Right ventricle myocardium superior (tissue), 1 donor: Measurements from ENCODE around the gene KCTD11. TPM values are rescaled to one million over a fixed set of nuclear protein-coding genes. Genes with fewer than 3 reads are reported as not detected.

Source experiments
- ATAC-seq: fragments of 200-7000 bp; cut with Tn5 transposase; one replicate; pipeline ENCODE4 v1.9.1; 2020; ENCODE audit warnings: mild to moderate bottlenecking; ENCODE audit not compliant: poor library complexity
- DNase-seq: peaks from one replicate; pipeline ENCODE4 v3.0.0-alpha.2; 2020
- intact Hi-C: fragments of 100-400 bp; cut with DNase I; formaldehyde crosslinking; loops from one replicate; pipeline ENCODE4 v1.11.2; 2022
- long read RNA-seq: library from polyadenylated mRNA; unstranded; transcript quantifications from one replicate; pipeline ENCODE4 v2.0.0, GENCODE V29; 2021
- total RNA-seq: library from RNA; stranded (reverse); fragmentation: NEBNext Ultra II Directional; extraction: Animal tissue kit (Norgen Biotek cat#: 25700); gene quantifications from one replicate; pipeline ENCODE4 v1.2.1, GENCODE V29; 2021
- donor health status: DM: no; HTN: yes; CAD: no; lungs with severe emphysema.

KCTD11 gene
- total RNA-seq: 4.4 TPM
- long read RNA-seq, transcript KCTD11-201 (1 exons, 2,783 nt): major isoform, 16 of 17 reads
- long read RNA-seq, partial matches to known transcripts: 0 of 17 reads
- long read RNA-seq, other reads (novel, unspliced or antisense): 0 of 17 reads

DNA sequence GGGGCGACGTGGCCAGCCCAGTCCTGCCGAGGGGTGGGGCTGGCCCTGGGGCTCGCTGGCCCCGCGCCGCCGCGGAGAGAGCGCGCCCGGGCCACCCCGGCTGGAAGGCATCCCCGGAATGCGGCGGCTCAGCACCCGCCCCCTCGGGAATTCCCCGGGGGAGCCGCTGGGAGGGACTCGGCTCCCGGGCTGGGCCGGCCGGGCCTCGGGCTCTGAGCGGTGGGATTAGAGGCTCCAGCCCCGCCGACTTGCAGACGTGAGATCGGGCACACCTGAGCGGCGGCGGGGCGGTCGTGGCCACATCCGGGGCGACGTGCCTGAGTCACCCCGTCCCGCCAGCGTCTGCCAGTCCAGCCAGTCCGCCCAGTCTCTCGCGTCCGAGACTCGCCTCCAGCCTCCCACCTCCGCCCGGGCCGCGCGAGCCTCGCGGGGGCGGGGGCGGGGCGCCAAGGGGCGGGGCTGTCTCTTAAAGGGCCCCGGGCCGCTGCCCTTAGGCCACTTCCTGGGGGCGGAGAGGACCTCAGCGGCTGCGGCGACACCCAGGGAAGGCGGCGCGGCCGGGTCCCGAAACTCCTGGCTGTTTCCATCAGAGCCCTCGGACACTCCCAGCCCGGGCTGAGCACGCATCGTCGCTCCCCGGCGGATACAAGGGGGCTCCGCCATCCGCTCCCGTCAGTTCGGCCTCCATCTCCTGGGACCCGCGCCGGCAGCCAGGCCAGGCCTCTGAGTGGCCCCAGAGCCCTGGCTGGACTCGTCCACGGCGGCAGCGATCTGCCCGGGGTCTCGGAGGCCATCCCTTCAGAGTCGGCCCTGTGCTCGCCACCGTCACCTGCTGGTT lies at the start of gene KCTD11:
KCTD11 (plus strand) TSS at position 498 of the 838 bp plus-strand sequence.
- intact Hi-C loops: loop anchor here (2.0 to 10.0 kb wide), 4 partner anchors 21 to 213 kb away; partner anchors contain the start of genes FGF11, SENP3 and TMEM102

DNA sequence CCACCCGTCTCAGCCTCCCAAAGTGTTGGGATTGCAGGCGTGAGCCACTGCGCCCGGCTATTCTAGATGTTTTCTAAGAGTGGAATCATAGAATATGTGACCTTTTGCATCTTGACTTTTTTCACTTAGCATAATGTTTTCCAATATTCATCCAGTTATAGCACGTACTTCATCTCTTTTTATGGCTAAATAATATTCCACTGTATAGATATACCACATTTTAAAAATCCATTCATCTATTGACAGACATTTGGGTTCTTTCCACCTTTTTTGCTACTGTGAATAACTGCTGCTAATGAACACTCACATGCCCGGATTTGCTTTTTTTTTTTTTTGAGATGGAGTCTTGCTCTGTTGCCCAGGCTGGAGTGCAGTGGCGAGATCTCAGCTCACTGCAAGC lies 47.8 kb upstream of the KCTD11 start:
- DNase-seq (no peak), ATAC-seq (no peak)
- intact Hi-C loops: no loop called here

More for the DNA sequence above, at the start of gene KCTD11:
- DNase-seq (peak; percentile 96), ATAC-seq (peak; percentile 82)

DNA sequence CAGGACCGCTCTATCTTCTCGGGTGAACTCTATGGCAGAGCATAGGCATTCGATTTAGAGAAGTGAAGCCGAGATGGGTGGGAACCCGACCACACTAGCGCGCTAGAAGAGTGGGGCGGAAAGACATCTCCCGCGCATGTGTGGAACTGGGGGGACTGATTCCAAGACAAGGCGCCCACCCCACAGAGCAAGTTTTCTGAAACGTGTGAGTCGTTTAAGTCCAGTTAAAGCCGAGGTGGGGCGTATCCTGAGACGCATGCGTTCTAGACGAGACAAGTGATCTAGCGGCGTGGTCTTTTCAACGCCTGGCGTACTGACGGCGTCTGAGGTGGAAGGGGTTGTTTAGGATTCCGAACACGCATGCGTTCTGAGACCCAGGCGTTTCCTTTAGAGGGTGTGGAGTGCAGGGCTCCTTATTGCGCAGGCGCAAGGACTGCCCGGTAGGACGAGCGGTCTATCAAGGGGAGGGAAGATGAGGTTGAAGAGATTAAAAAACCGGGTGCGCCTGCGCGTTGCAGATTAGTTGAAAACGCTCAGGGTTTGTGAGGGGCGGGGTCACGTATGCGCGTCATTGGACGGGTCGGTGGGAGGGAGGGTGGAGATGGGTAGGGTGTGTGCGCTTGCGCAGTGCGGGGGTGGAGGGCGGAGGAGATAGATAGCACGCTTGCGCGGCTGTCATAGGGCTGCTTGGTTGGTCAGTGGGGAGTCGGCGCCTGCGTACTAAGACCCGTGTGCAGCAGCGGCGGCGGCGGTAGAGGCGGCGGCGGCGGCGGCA lies 44.9 kb upstream of the KCTD11 start, which contains the start of gene EIF5A:
EIF5A (plus strand) TSS at position 718 of the 775 bp plus-strand sequence. CDS start 2,008 bp downstream, outside the sequence.
- ATAC-seq (peak; percentile 93), DNase-seq (peak; percentile 100)
- intact Hi-C loops: no loop called here

DNA sequence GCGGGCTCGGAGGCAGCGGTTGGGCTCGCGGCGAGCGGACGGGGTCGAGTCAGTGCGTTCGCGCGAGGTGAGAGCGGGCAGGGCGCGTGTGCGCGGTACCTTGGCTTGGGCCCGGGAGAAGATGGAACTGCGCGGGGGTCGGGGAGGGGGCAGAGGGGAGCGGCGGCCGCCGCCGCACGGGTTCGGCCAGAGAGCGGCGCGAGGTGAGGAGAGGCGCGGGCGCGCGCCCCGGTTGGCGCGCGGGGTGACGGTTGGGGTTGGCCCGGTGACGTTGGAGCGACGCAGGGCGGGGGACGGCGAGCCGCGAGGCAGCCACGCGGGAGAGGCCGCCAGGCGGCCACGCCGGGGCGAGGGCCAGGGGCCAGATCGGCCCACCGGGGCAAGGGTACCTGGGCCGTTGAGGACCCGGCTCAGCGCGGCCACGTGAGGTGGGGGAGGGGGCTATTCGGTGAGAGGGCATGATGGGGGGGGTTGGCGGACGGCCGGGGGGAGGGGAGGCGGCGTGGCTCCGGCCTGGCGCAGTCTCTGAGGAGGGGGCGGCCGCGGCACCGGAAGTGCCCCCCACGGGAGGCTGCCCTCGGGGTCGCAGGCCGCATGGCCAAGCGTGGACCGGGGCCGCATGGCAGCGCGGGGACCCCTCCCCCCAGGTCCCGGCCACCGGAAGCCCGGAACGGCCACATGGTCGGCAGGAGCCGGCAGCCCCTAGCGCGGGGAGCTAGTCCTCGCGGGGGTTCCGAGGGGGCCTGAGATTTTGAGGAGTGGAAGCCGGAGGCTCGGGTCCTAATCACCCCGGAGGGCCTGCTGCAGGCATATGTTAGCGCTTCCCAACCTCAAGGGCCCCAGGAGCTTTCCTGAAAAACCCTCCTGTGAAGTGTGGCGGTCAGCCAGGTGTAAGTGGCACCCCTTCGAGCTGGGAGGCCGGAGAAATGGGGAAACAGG lies 44.0 kb upstream of the KCTD11 start:
- intact Hi-C loops: no loop called here
- peak; percentile 31 for ATAC-seq
- peak; percentile 65 for DNase-seq

DNA sequence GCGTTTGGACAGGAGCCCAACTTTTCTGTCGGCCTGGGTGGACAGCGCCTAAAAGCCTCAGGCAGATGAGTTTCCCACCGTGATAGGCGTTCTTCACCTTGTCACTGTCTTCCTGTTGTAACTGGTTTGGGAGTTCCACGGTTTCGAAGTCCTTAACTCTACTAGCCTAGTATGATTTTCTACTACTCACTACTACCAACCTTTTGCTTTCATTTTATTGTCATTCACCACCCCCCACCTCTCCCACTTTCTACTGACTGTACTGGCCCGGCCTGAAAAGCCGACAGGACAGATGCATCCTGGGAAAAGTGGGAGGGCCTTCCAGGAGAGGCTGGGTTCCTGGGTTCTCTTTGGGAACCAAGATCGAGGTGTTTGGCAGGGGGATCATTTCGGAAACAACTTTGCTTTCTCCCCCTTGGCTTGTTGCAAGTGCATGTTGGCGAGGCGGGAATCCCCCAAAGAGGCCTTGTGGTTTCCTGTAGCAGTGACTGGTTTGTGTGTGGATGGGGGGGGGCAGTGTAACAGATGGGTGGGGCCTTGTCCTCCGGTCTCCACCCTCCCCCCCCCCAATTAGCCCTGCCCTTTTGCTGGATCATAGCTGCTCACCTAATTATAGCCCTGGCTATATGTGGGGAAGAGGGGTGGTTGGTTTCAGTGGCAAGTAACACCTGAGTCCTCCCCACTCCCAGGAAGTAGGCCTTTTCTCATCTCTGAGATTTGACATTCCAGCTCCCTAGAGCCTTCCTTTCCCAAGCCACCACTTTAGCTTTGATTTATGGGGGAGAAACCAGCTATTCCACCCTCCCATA lies 43.1 kb upstream of the KCTD11 start:
- peak; percentile 23 for ATAC-seq
- intact Hi-C loops: no loop called here
- peak; percentile 70 for DNase-seq

DNA sequence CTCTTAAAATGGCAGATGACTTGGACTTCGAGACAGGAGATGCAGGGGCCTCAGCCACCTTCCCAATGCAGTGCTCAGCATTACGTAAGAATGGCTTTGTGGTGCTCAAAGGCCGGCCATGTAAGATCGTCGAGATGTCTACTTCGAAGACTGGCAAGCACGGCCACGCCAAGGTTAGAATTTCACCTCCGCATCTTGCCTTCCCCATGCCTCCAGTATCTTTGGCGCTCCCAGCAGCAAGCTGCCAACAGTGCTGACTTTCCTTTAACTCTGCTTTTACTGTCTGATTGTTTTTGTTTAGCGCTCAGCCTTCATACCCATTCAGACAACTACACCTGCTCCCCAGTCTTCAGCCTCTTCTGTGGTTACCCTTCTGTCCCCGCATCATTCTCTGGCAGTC lies 42.3 kb upstream of the KCTD11 start:
- intact Hi-C loops: loop anchor here (5.0 kb wide), 1 partner anchor 248 kb away; the partner anchor contains the start of gene TNFSF13
- ATAC-seq (no peak), DNase-seq (no peak)

DNA sequence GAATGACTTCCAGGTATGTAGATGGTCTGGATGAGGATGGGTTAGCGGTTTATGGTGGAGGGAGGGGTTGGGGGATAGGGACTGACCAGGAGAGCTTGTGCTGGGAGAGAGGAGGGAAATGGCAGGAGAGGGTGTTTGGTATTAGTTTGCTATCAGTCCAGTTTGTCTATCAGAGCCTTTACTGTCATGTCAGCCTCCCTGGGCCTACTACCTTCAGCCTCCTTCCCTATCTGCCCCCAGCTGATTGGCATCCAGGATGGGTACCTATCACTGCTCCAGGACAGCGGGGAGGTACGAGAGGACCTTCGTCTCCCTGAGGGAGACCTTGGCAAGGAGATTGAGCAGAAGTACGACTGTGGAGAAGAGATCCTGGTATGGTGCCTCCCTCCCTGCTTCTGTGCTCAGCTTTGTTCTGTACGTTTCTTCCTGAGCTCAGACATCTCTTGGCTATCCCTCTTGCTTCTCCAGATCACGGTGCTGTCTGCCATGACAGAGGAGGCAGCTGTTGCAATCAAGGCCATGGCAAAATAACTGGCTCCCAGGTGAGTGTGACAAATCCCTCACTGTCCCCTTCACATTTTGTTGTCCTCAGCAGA lies 40.8 kb upstream of the KCTD11 start:
- ATAC-seq: no peak
- intact Hi-C loops: loop anchor here (5.0 kb wide), 1 partner anchor 246 kb away; the partner anchor contains the start of gene TNFSF13
- DNase-seq: no peak

DNA sequence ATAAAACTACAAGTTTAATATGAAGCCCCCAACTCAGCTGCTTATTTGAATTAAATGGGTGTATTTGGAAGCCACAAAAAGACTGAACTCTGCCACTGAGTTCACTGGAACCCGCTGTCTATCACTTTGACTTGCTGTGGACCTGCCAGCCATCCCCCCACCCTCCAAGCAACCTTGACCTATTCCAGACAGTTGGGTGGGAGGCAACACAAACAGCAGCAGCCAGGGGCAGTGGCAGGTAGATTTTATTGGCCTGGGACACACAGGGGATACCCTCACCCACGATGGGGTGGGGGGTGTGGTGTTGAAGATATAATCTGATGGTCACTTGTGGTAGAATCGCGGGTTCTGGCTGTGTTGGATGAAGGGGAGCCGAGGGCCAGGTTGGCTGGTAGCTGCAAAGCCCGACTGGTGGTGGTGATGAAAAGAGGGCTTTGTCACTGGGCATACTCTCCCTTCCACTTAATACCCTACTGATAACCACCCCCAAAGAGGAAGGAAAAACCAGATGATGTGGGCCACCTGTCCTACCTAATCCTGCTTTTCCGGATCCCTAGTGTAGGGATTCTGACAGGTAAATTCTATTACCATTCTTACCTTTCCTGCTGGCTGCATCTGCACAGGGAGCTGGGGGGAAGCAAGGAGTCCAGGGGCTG lies 39.4 kb upstream of the KCTD11 start:
- intact Hi-C loops: loop anchor here (5.0 kb wide), 1 partner anchor 245 kb away; the partner anchor contains the start of gene TNFSF13
- ATAC-seq: no peak

DNA sequence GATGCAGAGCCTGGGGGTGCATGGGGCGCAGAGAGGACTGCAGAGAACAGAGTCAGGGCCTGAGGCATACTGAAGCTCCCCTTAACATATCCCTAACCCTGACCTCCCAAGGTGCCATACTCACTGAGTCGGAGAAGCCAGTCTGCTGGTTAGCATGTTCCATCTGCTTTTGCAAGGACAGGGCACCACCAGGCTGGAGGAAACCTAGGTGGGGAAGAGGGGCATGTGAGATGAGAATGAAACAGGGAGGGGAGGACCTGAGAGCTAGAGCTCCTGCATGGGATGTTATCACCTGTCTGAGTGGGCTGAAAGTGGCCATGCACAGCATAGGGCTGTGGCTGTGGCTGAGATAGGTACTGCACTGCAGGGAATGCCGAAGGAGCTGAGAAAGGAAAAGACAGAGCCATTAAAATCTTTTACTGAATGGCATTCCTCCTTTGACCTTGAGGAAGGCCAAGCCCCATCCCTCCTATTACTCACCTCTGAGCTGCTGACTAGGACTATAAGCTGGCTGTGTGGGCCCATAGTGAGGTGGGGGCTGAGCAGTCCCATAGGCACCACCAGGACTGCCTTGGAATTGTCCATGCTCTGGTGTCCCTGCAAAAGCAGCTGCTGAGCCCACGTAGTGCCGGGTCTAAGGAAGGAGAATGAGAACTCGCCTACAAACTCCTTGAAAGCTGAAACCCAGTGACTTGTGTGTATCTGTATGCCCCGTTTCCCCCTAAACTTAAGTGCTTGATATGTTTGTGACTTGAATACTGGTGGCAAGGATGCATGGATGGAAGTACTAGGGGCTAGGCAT lies 38.7 kb upstream of the KCTD11 start:
- intact Hi-C loops: loop anchor here (5.0 kb wide), 1 partner anchor 244 kb away; the partner anchor contains the start of gene TNFSF13
- no peak for DNase-seq
- no peak for ATAC-seq

More for the DNA sequence above, 39.4 kb upstream of the KCTD11 start:
- DNase-seq: no peak

DNA sequence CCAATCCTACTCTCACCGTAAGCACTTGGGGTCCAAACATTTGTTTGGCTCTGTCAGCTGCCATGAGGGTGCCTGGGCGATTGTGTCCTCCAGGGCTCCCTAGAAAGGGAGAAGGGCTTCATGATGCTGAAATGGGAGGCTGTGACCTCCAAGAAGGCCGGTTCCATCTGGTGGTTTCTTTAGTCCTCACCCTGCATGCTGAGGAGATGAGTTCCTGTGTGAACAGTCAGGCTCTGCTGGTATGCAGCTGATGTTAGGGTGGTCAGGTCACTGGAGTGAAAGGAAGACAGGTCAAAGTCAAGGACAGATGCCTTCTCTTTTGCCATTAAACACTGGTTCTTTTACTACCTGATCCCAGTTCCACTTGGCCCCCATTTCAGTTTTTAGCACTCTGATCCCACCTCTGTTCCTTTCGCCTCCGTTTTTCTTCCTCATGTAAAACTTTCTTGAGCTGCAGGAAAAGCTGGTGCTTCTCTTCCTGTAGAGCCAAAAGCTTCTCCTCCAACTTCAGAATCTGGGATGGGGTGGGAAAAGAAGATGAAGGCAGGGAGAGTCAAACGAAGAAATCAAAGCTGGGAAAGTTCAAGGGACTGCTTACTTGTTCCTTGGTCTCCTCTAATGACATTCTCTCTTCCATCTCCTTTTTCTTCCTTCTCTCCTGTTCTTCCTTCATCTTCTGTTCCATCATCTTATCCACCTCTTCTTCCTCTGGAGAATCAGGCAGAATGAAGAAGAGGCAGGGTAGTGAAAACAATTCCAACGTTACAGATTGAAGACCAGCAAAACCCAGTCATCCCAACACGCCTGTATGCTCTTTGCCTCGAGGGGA lies 37.9 kb upstream of the KCTD11 start:
- intact Hi-C loops: loop anchor here (5.0 kb wide), 1 partner anchor 243 kb away; the partner anchor contains the start of gene TNFSF13
- no peak for ATAC-seq
- DNase-seq: no peak

DNA sequence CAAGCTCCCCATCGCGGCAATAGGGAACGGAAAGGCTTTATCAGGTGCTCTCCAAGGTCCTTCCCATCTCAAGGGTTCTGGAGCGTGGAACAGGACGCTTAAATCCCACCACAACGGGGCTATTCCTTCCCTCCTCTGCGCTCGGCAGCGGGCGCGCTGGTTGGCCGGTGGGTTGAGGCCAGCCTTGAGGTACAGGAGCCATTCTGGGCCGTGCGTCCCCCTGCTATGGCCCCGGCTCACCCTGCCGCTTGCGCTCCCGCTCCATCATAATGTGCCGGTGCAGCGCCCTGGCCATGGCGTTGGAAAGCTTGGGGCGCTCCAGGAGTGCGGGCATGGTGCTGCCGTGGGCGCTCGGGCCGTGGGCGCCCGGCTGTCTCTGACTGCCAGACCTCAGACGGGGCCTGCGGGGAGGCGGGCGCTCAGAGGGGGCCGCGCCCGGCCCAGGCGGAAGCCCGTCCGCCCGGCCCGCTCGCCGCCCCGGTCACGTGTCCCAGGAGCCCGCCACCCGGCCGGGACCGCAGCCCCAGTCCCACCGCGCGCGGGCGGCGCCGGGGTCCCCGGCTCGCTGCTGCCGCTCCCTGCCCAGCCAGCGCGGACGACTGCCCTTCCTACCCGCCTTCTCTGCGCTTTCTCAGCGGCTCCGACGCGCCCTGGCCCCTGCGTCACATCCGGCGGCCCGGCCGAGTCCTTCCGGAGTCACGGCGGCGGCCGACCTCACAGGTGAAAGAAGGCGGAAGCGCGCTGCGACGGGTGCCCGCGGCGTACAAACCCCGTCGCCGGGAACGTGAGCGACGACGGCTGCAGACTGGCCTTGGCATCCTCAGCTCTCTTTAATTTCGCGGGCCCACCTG lies 37.0 kb upstream of the KCTD11 start, which contains the start of gene GPS2:
GPS2 (minus strand) TSS at position 642 of the 851 bp plus-strand sequence; CDS start at position 334, 308 bp downstream.
- peak; percentile 97 for DNase-seq
- intact Hi-C loops: loop anchor here (5.0 kb wide), 1 partner anchor 242 kb away; the partner anchor contains the start of gene TNFSF13
- peak; percentile 92 for ATAC-seq

DNA sequence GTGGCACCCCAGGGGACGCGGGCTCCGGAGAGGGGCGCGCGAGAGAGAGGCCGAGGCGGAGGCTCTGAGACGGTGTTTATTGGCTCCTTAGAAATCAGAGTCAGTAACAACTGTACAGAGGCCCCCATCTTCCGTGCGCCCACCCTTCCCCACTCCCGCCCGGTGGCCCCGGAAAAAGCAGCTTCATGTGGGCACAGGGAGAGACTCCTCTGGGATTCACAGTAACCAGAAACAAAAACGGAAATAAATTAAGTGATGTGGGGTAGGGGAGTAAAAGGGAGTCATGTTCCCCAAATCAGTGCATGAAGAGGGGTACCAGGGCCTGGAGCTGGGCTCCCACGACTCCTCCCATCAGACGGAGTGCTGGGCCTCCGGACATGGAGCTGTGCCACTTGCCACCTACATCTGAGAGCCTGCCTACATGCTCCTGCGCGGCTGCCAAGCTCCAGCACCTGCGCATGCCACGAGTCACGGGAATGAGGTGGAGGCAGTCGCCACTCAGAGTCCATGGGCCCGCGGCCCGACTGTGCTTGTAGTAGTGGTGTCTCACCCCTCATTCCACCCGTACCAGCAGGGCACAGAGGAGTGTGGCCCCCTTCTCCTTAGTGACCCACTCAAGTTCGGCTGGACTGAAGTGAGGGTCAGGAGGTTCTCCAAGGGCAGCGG lies 36.3 kb upstream of the KCTD11 start:
- no peak for DNase-seq
- intact Hi-C loops: no loop called here
- ATAC-seq: peak; percentile 1

DNA sequence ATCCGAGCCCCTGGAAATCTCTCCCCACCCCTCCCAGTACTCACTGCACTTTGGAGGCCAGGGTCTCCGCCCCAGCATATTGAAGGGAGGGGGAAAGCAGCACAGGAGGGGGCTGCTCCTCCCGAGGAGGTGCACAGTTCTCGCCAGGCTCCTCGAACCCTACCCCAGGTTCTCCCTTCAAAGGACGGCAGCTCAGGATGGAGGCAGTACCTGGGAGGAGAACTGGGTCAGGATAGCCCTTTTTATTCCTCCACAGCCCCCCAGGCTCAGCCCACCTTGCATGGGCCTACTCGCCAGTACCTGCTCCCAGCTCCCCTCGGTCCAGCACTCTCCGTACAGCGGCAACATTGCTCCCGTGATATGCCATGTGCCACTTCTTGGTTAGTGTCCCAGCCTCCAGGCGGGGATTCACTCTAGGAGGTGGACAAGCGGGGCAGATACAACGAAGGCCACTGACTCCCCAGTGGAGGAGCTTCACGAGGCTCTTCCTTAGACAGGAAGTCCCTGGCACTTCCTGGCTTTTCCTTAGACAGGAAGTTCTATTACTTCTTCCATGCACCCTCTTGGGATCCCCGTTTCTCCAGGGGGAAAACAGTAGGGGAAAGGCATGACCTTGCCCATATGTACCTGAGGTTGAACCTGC lies 34.7 kb upstream of the KCTD11 start:
- ATAC-seq (no peak), DNase-seq (no peak)
- intact Hi-C loops: no loop called here
